Airway epithelial cell (primary cell): Measurements from ENCODE around the gene RTBDN. TPM values are rescaled to one million over a fixed set of nuclear protein-coding genes. Genes with fewer than 3 reads are reported as not detected.

Experiments used
- total RNA-seq: library from RNA; depleted of rRNA; stranded (reverse); fragments of >200 nt; gene quantifications from 2 replicates; pipeline ENCODE4 v1.2.3, GENCODE V29; 2015

The RTBDN gene
- total RNA-seq, result not detected in 2 replicates

DNA sequence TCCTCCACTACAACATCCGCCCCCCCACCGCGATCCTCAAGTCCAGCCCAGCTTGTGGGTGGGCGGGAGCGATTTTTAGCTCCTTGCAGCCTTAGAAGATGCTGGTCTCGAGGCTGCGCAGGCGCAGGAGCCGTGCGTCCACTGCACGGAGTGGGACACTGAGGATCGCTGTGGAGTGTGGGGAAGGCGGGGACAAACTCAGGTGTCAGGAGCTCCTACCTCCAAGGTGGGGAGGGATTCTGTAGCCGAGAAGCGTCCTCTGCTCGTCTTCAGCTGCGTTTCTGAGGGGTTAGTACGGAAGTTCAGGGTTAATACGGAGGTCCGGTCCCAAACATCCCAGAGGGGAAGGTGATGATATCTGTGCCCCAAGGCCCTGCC lies at the start of gene RTBDN:
Gene RTBDN (minus strand): TSS at position 14 of the 378 bp plus-strand sequence. CDS start 4,600 bp downstream, outside the sequence.

GRCh38 chr19:12881172-12881808 lies 46.9 kb upstream of the RTBDN start, which contains the start of gene DNASE2:
Gene DNASE2 (minus strand): TSS chr19:12881449. CDS start chr19:12881375, 74 bp downstream.

DNA sequence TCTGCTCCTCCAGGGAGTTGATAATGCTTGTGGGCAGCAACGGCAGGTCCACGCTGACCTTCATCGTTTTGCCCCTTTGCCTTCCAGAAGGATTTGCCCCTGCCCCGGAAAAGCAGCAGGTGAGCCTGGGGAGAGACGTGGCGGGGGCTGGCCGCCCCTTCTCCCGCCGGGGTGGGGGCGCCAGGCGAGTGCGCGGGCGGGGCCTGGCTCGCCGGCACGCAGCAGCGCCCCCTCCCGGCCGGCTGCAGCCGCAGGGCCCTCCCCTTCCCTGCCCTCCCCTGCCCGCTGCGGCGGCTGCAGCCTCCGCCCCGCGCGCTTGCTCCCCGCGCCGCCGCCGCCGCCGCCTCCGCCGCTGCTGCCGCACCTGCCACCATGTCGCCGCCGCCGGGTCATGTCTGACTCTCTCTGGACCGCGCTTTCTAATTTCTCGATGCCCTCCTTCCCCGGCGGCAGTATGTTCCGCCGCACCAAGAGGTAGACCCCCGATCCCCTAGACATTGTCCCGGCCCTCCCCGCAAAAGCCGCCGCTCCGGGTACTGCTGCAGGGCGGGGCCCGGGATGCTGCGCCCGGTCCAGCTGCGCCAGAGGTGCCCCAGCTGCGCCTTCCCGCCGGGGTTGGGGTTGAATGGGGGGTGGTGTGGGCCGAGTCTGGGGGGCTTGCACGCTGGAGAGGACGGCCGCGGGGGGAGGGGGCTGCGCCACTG lies 4.0 kb upstream of the RTBDN start, which contains the start of gene MAST1:
Gene MAST1 (plus strand): TSS at position 334 of the 704 bp plus-strand sequence. CDS start 58 bp downstream, at position 392.

DNA sequence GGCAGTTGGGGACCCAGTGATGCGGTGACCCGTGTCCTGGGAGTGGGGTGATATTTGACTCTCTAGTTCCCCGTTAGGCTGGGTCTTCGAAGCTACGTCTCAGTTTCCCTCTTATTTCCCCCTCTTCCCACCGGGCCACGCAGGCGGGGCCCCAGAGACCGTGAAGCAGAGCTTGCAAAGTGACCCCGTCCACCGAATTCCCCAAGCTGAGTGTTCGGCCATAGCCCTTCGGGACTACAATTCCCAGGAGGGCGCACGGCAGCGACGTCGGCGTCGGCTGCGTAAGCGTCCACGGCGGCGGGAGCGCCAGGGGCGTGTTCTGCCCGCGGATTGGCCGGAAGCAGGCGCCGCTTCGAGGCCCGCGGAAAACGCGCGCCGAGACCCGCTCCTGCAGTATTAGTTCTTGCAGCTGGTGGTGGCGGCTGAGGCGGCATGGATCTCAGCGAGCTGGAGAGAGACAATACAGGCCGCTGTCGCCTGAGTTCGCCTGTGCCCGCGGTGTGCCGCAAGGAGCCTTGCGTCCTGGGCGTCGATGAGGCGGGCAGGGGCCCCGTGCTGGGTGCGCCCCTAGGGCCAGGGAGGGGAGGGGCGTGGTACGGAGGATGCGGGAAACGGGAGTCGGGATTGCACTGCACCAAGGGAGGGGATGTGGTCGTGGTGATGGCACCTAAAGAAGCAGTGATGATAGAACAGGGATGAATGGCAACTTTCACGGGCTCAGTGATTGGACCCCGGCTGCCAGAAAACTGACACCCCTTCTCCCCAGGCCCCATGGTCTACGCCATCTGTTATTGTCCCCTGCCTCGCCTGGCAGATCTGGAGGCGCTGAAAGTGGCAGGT lies 27.9 kb downstream of the RTBDN start, which contains the start of gene RNASEH2A:
Gene RNASEH2A (plus strand): TSS at position 343 of the 840 bp plus-strand sequence. CDS start 90 bp downstream, at position 433.

GRCh38 chr19:12801466-12802266 lies 32.7 kb downstream of the RTBDN start, which contains the start of the genes PRDX2 and THSD8:
Gene PRDX2 (minus strand): TSS chr19:12801800. CDS start chr19:12801261, 539 bp downstream.
Gene THSD8 (plus strand): TSS chr19:12802069. CDS start chr19:12802072, 3 bp downstream.

GRCh38 chr19:12791345-12792050 lies 42.9 kb downstream of the RTBDN start, which contains the start of gene JUNB:
Gene JUNB (plus strand): TSS chr19:12791486. CDS start chr19:12791772, 286 bp downstream.

Other genes starting within 250 kb of the RTBDN start
- gene ZNF490, start 223.8 kb downstream of the RTBDN start, total RNA-seq, result 3.0 and 4.3 TPM in 2 replicates
- gene ZNF791, start 223.7 kb downstream of the RTBDN start, total RNA-seq, result 9.0 and 9.2 TPM in 2 replicates
- 39.4 and 43.9 TPM in 2 replicates for gene MAN2B1, start 167.8 kb downstream of the RTBDN start, total RNA-seq
- gene WDR83, start 167.8 kb downstream of the RTBDN start, total RNA-seq, result 6.2 and 10.6 TPM in 2 replicates
- gene DHPS, start 152.7 kb downstream of the RTBDN start, total RNA-seq, result 63.6 and 81.8 TPM in 2 replicates
- not detected in 2 replicates for gene GNG14, start 146.6 kb downstream of the RTBDN start, total RNA-seq
- gene FBXW9, start 137.9 kb downstream of the RTBDN start, total RNA-seq, result 15.8 and 23.4 TPM in 2 replicates
- gene TNPO2, start 110.6 kb downstream of the RTBDN start, total RNA-seq, result 36.6 and 41.9 TPM in 2 replicates
- 284 and 434 TPM in 2 replicates for gene TRIR, start 99.9 kb downstream of the RTBDN start, total RNA-seq
- gene GET3, start 97.1 kb downstream of the RTBDN start, total RNA-seq, result 64.1 and 82.2 TPM in 2 replicates
- not detected in 2 replicates for gene BEST2, start 82.8 kb downstream of the RTBDN start, total RNA-seq
- 25.5 and 32.4 TPM in 2 replicates for gene HOOK2, start 59.0 kb downstream of the RTBDN start, total RNA-seq
- gene JUNB, start 43.1 kb downstream of the RTBDN start, total RNA-seq, result 514 and 542 TPM in 2 replicates
- 476 and 536 TPM in 2 replicates for gene PRDX2, start 32.8 kb downstream of the RTBDN start, total RNA-seq
- not detected in 2 replicates for gene THSD8, start 32.5 kb downstream of the RTBDN start, total RNA-seq
- gene RNASEH2A, start 28.0 kb downstream of the RTBDN start, total RNA-seq, result 39.0 and 42.2 TPM in 2 replicates
- 0.23 and 0.42 TPM in 2 replicates for gene MAST1, start 3.9 kb upstream of the RTBDN start, total RNA-seq
- 29.3 and 32.3 TPM in 2 replicates for gene DNASE2, start 46.9 kb upstream of the RTBDN start, total RNA-seq
- gene KLF1, start 52.6 kb upstream of the RTBDN start, total RNA-seq, result not detected in 2 replicates
- gene GCDH, start 56.6 kb upstream of the RTBDN start, total RNA-seq, result 20.6 and 38.9 TPM in 2 replicates
- 0.14 and 2.2 TPM in 2 replicates for gene SYCE2, start 84.7 kb upstream of the RTBDN start, total RNA-seq
- gene FARSA, start 99.1 kb upstream of the RTBDN start, total RNA-seq, result 96.3 and 108 TPM in 2 replicates
- 926 and 958 TPM in 2 replicates for gene CALR, start 104.0 kb upstream of the RTBDN start, total RNA-seq
- gene RAD23A, start 111.3 kb upstream of the RTBDN start, total RNA-seq, result 103 and 117 TPM in 2 replicates
- 88.6 and 107 TPM in 2 replicates for gene GADD45GIP1, start 122.6 kb upstream of the RTBDN start, total RNA-seq
- 0.07 TPM in 1 of 2 replicates, not detected in the other for gene DAND5, start 135.0 kb upstream of the RTBDN start, total RNA-seq
- gene NFIX, start 160.9 kb upstream of the RTBDN start, total RNA-seq, result 13.4 and 19.7 TPM in 2 replicates